Cardiac fibroblast (primary cell): Measurements from ENCODE around the gene TEX55.
"Not testable (repeated sequence)": the region's sequence is repeated elsewhere in the genome, so short reads cannot be mapped to it uniquely, and the experiment has no call there.

ENCODE experiments used
- DNase-seq, 2 donors: peaks; one replicate each; pipeline versions ENCODE4 v3.0.0 to v3.0.0-alpha.2; 2010; ENCODE audit warnings: low read depth in 2 of 2
- H3K4me3 ChIP-seq, 2 donors: replicated peaks in 1 of 2; 1 replicate in 1 of 2; 2 replicates in 1 of 2; pipeline ENCODE4 v1.5.1; 2011; ENCODE audit warnings: low read depth in 2 of 2, low read length in 2 of 2, mild to moderate bottlenecking in 2 of 2, moderate library complexity in 1 of 2
- CTCF ChIP-seq: IDR thresholded peaks from one replicate; pipeline ENCODE4 v1.5.1; 2011; ENCODE audit warnings: low read depth, mild to moderate bottlenecking, low read length, inconsistent platforms

The TEX55 gene

GRCh38 chr3:119122350-119122749, 23.6 kb upstream of the TEX55 start:
- TF ChIP-seq CTCF, result no peak
- no peak overlapping the region for H3K4me3 ChIP-seq
- no peak for DNase-seq

DNA sequence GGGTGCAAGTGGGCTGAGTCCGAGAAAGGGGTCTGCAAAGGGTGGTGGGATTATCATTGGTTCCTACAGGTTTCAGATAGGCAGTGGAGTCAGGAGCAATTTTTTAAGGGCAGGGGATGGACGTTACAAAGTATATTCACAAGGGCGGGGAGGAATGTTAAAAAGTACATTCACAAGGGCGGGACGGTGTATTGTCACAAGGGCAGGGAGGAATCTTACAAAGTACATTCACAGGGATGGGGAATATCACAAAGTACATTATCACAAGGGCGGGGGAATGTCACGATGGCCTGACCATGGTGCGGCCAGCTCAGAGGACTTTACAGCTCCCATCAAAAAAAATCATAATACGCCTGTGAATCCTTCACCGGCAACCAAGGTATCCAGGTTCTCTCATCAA, 20.6 kb upstream of the TEX55 start:
- H3K4me3 ChIP-seq, result no peak overlapping the region
- TF ChIP-seq CTCF, result no peak

GRCh38 chr3:119125742-119126504, 20.0 kb upstream of the TEX55 start:
- H3K4me3 ChIP-seq, result no peak overlapping the region
- no peak for TF ChIP-seq CTCF
- DNase-seq, result no peak

More for the DNA sequence above, 20.6 kb upstream of the TEX55 start:
- DNase-seq, result no peak

GRCh38 chr3:119130291-119130690, 15.7 kb upstream of the TEX55 start:
- not testable (repeated sequence) for H3K4me3 ChIP-seq, DNase-seq

DNA sequence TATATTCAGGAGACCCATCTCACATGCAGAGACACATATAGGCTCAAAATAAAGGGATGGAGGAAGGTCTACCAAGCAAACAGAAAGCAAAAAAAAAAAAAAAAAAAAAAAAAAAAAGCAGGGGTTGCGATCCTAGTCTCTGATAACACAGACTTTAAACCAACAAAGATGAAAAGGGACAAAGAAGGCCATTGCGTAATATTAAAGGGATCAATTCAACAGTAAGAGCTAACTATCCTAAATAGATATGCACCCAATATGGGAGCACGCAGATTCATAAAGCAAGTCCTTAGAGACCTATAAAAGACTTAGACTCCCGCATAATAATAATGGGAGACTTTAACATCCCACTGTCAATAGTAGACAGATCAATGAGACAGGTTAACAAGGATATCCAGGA, 13.7 kb upstream of the TEX55 start:
- H3K4me3 ChIP-seq, DNase-seq: not testable (repeated sequence)

- not testable (repeated sequence) for DNase-seq
Measured at GRCh38 chr3:119139360-119139759, 6.6 kb upstream of the TEX55 start.

DNA sequence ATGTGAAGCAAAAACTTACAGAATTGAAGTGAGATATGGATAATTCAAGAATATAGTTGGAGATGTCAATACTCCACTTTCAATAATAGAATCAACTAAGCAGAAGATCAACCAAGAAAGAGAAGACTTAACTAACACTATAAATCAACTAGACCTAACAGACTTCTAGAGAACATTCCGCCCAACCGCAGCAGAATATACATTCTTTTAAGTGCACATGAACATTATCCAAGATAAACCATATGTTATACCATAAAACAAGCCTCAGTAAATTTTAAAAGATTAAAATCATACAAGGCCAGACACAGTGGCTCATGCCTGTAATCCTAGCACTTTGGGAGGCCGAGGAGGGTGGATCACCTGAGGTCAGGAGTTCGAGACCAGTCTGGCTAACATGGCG, 5.5 kb upstream of the TEX55 start:
- no peak for TF ChIP-seq CTCF
- H3K4me3 ChIP-seq, result no peak overlapping the region
- no peak for DNase-seq

More at GRCh38 chr3:119139360-119139759, 6.6 kb upstream of the TEX55 start:
- H3K4me3 ChIP-seq, result not testable (repeated sequence)

GRCh38 chr3:119145128-119145499, 851 bp upstream of the TEX55 start:
- H3K4me3 ChIP-seq, result no peak overlapping the region
- no peak for DNase-seq
- no peak for TF ChIP-seq CTCF
